A172 (cell line): ENCODE data around the gene RAP1GAP2. TPM values are rescaled to one million over a fixed set of nuclear protein-coding genes. Genes with fewer than 3 reads are reported as not detected.
"Not testable (repeated sequence)": the region's sequence is repeated elsewhere in the genome, so short reads cannot be mapped to it uniquely, and the experiment has no call there.

ENCODE experiments used
- DNase-seq: peaks from one replicate; pipeline ENCODE4 v3.0.0-alpha.2; 2015; ENCODE audit warnings: low spot score
- total RNA-seq: library from RNA; depleted of rRNA; stranded (reverse); fragments of >200 nt; shearing (Covaris generic); gene quantifications from 2 replicates; pipeline ENCODE4 v1.2.3, GENCODE V29; 2014

RAP1GAP2 gene
- total RNA-seq, 1 experiment from 2014 or later, result 6.4 TPM

DNA sequence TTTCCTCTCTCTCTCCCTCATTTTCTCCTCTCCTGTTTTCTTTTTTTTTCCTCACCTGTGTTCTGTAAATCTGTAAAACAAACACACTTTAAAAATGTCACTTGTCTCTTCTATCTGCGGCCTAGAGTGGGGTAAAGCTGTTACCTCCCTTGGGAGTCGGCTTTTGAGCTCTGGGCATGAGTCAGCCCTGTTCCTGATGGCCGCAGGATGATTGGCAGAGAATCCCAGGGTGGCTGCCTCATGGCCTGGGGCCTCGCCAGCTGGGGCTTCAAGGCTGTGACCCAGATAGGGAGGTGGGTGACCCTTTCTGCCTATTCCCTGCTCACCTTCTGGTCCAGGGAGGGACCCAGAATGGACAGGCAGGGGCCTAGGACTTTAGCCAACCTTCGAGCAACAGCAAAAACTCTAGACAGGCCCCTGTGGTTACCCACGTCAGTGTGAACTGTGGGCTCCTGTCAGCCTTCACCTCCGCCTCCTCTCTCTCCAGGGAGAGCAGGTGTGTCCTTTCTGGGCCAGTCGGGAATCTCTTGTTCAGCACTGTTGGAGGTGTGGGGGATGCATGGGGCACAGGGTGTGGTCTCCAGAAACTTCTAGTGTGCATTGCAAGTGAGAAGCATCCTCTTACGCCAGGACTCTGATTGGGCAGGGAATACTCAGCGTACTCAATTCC lies 87.4 kb downstream of the RAP1GAP2 start:
- DNase-seq, result peak; percentile 82

DNA sequence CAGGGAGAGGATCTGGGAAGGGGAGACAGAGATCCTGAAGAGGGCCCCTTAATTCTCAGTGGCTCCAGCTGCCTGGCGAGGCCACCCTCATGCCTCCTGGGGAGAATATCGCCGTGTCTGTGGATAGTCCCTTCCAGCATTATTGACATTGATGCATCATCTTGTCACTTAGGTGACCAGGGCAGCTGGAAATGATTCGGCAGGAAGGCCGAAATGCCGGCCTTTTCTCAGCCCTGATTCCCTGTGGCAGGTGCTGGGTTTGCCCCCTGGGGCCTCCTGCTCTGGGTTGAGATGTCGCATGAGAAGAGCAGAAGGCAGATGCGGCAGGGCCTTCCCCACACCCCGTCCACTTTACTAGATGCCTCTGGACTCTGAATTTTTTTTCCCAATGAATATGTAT lies 89.5 kb downstream of the RAP1GAP2 start:
- DNase-seq, result no peak

DNA sequence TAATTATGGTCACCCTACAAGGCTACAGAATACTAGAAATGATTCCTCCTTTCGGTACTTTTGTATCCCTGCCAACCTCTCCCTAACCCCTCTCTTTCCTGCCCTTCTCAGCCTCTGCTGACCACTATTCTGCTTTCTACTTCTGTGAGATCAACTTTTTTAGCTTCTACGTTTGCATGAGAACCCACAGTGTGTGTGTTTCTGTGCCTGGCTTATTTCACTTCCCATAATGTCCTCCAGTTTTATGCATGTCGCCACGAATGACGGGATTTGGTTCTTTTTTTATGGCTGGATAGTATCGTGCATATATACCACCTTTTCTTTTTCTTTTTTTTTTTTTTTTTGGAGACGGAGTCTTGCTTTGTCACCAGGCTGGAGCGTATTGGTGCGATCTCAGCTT lies 92.1 kb downstream of the RAP1GAP2 start:
- no peak for DNase-seq

DNA sequence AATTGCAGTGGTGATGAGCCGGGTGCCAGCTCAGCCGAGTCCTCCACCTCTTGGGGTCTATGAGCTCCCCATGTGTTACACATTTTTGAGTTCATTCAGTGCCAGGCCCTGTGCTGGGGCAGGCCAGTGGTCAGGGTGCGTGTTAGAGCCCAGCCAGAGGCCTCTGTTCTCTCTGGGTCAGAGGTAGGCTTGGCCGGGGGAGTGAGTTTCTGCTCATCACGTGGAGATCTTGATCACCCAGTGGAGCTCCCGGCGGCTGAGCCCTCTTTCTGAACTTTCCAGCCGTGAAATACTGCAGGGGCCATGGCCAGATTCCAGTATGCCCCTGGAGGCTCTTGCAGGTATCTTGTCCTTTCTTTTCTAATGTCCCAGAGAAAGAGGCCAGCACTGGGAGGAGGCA lies 93.0 kb downstream of the RAP1GAP2 start:
- no peak for DNase-seq

DNA sequence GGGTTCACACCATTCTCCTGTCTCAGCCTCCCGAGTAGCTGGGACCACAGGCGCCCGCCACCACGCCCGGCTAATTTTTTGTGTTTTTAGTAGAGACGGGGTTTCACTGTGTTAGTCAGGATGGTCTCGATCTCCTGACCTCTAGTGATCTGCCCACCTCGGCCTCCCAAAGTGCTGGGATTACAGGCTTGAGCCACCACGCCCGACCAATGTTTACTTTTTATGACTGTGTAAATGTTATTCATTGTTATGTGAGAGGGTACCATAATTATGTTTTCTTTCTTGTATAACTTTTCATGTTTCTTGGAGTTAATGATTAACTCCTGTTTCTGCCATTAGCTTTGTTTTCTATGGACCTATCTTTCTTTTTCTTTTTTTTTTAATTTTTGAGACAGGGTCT lies 94.5 kb downstream of the RAP1GAP2 start:
- not testable (repeated sequence) for DNase-seq

DNA sequence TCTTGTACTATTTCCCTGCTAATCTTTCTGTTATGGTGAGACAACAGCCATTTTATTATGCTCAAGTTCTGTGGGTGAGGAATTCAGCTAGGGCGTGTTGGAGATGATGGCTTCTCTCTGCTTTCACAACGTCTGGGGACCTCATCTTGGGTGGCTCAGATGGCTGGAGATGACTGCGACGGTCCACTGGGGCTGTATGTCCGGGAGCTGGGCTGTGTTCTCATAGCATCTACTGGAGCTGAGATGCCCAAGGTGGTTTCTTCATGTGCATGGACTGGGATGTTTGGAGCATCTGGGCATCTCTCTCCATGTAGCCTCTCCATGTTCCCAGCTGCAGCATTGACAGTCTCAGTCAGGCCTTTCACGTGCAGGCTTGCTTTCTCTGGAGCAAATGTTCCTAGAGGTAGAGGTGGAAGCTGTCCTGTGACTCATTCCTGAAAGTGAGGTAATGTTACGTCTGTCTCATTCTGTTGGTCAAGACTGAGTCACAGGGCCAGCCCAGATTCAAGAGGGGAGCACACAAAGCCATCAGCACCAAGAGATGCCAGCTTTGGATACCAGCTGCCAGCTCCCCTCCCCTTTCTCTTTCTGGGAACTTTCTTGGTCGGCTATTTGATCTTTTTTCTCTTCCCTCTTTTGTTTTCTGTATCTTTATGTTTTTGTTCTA lies 96.2 kb downstream of the RAP1GAP2 start:
- peak; percentile 99 for DNase-seq

DNA sequence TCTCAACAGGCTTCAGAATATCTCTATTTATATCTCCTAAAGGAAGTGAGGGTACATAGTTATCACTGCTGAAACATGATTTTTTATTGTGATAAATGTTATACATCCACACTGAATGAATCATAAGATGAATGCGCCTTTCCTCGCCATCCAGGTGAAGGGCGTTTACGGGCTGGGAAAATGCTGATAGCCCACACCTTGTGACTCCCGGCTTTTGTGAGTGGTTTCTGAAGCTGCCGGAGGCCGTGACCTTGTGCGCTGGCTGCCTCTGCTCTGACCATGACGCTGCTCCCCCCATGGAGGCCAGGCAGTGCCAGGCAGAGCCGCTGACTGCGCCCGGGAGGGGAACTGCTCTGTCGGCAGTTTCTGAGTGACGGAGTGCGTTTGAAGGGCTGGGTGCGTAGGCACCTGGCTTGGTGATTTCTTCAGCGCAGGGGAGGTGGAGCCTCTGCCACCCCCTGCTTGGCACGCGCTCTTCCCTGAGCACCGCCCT lies 97.2 kb downstream of the RAP1GAP2 start:
- DNase-seq, result peak; percentile 94

DNA sequence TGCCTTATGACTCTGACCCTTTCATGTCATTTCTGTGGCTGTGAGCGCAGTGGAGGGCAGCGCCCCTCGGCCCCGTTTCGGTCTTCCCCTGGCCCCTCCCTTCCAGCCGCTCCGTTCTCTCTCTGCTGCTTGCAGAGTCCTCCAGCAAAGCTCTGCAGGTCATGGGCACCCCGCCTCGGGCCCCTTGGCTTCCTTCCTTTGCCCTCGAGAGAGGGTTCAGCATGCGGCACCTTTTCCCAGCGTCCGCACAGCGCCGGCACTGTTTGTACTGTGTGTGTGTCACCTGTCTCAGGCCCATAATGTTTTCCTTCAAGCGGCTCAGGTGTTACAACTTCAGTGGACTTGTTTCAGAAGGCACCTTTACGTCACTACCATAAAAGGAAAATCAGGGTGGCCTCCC lies 98.5 kb downstream of the RAP1GAP2 start:
- no peak for DNase-seq

DNA sequence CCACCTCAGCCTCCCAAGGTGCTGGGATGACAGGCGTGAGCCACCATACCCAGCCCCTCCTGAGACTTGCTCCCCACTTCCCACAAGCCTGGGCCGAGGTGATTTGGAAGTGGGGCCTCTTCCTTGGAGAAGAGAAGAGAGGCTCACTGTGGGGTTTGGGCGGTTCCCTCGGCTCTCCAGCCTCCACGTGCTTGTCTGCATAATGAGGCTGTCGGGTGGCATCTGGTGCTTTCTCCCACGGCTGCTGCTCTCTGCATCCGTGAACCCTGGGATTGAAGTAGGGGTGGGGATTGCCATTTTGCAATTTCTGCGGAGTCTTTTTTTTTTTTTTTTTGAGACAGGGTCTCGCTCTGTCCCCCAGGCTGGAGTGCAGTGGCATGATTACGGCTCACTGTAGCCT lies 101.4 kb downstream of the RAP1GAP2 start:
- DNase-seq, result no peak

DNA sequence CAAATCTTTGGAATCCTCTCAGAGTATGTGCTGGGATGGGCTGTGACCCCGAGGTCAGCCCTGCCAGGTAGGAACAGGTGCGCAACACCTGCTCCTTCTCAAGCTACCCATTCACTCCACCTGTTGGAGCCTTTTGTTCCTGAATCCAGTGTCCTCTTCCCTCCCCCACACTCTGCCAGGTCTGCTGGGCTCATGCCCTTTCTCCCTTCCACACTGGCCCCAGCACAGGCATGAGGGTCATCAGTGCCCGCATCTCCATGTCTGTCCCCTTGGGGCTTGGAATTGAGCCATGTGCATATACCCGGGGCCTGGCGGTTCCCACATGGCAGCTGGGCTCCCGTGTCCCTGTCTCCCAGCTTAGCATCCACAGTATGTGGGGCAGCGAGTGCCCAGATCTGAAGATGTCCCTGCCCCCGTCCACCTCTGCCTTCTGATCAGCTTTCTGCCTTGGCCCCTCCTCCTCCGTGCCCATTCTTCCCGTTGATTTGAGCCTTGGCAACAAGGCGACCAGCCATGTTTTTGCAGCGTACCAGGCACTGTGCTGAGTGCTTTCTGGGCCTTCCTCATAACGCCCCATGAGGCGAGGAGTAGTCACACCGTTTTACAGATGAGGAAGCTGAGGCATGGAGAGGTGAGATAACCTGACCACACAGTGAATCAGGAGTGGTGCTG lies 102.2 kb downstream of the RAP1GAP2 start:
- DNase-seq, result no peak

DNA sequence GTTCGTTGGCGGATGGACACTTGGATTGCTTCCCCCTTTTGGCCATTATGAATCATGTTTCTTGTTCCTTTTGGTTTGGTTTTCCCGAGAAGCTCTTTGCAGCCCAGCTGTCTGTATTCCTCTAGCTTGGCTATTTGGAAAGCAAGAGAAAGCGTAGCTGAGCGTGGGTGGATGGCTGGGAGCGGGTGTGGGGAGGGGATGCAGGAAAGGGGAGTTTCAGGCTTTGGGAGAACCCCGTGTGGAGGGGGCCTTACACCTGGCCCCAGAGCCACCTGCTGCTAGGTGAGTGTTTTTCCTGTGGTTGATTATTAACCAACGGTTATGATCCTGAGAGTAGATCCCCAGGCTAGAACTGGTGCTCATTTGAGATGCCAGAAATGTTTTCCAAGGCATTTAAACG lies 103.7 kb downstream of the RAP1GAP2 start:
- no peak for DNase-seq

DNA sequence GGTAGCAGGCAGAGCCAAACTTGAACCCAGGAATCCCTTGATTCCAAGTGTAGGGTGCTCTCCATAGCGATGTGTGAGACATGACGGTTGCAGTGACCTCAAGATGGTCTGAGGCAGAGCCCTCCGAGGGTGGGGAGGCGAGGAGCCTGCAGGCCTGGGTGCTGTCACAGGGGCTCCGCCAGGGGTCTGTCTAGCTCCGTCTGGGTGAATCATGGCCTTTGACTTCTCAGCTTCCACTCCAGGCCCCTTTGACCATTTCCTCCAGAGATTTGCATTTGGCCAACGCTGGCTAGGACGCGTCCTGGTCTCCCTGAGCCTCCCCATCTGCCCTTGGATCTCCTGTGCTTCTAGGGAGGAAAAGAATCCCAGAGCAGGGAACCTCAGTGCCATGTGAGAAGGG lies 104.6 kb downstream of the RAP1GAP2 start:
- no peak for DNase-seq

DNA sequence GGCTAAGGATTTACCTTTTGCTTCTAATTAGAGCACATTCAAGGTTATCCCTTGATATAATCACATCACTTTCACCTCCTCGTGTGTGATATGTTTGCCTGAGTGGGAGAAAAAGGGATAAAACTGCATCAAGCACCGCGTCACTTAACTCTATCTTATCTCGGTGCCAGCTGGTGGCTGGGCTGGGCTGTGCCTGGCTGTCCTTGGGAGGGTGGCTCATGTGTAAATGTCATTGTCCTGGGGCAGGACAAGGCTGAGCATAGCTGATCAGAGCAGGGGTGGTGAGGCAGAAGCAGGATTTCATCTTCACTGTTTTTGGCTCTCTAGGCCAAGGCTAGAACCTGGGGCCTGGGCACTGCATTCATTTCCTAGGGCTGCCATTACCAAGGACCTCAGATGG lies 105.3 kb downstream of the RAP1GAP2 start:
- DNase-seq, result no peak

DNA sequence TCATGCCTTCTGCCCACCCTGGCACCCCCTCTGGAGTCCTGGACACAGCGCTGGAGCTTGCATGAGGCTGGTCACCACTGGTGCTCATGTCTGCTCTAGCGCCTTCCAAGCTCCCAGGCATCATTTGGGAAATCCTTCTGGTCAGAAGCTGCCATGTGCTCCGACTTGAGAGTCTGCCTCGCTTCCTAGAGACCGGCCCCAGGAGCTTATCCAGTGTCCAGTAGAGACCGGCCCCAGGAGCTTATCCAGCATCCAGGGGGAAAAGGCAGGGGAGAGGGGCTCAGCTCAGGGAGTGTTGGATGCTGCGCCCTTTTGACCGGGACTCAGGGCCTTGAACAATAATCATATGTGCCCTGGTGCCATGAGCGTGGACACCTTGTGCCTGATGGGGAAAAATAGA lies 106.3 kb downstream of the RAP1GAP2 start:
- no peak for DNase-seq

DNA sequence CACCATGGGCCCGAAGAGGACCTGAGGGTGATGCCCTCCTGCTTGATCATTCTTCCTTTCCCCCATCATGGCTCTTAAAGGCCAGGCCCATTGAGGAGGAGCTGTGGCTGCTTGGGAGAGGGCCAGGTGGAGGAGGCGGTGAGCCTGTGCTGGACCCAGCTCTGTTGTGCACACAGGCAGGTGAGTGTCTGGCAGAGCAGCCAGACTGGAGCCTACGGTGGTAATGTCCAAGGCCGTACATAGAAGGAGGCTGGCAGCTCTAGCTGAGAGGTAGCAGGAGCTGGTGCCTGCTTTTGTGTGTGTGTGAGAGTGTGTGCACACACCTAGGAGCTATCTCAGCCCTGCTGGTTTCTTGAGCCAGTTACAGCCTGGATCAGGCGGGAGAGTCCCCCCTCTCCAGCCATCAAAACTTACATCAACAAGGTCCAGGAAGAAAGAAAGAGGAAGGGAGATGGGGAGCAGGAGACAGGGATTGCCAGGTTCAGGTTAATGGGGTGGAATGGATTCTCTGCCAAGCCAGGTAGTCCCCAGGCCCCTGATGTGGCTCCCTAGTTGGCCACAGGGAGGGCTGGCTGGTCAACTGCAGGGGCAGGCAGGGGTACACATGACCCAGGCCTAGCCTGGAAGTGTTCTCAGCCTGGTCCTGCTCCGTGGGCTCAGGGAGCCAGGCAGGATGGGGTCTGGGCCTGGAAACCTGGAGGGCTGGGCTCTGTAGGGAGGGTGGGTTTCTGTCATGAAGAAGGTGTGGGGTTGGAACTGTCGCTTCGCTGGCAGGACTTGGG lies 107.1 kb downstream of the RAP1GAP2 start:
- DNase-seq, result no peak

DNA sequence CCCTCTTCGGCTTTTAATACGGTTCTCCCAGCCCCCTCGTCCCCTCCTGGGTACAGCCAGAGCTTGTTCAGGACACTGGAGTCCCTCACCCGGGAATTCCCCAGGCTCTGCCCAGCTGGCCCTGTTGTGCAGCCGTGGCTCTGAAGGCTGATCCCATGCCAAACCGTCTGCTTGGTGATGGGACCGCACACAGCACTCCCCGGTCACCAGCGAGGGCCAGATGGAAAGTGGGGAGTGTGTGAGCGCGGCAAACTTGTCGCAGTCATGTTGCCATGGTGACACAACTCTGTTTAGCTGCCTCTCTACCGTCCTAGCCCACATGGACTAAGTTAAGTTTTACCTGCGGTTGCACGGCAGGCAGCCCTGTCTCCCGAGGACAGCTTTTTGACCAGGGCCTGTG lies 107.9 kb downstream of the RAP1GAP2 start:
- no peak for DNase-seq

DNA sequence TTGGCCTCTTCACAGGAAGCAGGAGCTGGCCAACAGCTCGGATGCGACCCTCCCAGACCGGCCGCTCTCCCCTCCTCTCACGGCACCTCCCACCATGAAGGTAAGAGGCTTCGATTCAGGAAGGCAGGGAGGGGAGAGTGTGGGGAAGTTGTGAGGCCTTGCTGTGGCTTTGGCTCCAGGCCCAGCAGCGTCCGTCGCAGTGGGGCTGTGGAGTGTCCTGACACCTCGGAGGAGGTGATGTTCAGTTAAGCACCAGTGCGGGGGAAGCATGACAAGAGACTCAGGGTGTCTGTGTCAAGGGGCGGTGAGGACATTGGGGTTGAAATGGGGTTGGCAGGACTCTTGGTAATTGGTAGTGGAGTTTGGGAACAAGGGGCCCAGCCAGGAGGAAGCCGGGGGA lies 109.0 kb downstream of the RAP1GAP2 start:
- DNase-seq, result no peak

DNA sequence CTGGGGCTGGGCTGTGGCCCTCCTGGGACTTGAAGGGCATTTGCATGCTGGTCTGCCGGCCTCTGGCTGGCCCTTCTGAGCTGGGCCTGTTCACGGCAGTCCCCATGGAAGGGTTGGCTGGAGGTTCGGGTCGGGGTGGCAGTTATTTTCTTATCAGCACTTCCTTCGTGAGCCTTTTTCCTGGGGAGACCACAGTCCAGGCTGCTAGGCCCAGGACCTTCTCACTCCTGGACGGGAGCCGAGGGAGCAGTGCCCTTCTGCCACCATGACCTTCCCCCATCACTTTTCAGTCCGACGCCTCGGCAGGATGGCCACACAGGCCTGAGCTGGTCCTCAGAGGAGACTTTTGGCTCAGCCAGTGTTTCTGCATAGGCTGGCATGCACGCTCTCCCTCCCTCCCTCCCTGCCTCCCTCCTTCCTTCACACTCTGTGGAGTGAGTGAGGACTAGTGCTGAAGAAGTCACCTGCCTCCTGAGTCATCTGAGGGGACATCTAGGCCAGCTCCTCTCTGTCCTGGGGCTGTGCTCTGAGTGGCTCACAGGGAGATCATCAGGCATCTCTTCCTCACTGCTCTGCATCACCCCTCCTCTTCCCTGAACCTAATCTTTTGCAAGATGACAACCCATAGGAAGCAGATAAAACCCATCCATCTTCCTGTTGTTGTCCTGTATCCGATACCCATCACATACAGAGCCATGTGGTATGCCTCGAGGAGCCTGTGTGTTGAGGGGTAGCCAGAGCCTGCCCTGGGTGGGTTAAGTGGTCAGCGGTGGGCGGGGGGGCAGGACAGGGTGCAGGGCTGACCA lies 109.7 kb downstream of the RAP1GAP2 start:
- DNase-seq, result no peak

DNA sequence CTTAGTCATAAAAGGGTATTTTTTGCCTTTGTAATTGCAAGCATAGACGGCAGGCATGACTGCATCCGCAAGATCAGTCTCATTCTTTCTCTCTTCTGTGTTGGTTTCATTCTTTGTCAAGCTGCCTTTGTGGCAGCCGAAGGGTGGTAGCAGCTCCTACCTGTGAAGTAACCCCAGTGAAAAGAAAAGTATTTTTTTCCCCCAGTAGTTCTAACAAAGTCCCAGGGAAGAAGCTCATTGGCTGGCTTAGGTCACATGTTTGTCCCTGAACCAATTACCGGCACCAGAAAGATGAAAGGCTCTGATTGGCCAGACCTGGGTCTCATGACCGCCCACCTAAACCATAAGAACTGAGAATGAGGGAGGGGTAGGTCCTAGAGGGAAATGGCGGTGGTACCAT lies 110.7 kb downstream of the RAP1GAP2 start:
- DNase-seq, result no peak

DNA sequence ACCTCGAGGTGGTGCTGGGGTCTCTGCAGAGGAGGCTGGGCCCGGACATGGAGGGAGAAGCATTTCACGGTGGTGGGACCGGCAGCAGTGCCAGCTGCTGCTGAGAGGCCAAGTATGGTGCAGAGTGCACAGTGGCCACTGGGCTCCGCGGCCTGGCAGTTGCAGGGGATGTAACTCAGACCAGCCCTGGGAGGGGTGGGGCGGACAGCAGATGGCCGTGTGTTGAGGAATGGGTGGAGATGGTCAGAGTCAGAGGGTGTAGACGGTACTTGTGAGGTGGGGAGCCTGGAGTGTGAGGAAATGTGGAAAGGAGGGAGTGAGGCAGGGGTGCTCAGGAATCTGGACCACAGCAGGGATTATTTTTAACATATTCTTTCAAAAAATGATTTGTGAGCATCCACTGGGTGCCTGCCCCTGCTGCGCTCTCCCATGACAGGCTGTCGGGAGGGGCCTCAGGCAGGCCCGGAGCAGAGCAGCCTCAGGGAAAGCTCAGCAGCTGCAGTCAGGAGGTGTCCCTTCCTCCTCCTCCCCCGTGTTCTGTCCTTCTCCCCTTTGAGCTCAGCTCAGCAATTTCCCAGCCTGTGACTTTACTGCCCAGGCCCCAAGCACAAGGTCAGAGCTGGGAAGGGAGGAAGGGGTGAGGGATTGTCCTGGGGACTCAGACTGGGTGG lies 113.1 kb downstream of the RAP1GAP2 start:
- DNase-seq, result no peak

DNA sequence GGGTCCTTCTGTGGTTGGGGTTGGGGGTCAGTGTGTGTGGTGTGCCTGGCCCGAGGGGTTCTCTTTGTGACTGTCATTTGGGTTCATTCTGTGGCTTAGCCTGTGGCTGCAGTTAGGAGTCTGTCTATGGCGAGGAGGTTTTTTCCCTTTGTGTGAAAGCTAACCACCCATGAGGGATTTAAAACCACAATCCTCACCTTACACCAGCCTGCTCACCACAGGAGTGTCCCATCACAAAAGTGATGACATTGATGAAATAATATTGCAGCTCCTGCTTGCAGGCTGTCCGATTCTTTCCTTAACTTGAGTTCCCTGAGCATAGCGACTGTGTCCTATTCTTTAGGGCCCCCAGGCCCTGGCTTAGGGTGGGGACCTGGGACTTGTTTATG lies 113.6 kb downstream of the RAP1GAP2 start:
- DNase-seq, result peak; percentile 12
